SU-DHL-6 (cell line): Measurements from ENCODE around the gene PHAF1.

ENCODE experiments used
- H2AFZ ChIP-seq: fragments of 200-600 bp; sonication (generic); 2 replicates; pipeline ENCODE4 v1.6.1; 2014; ENCODE audit warnings: low read depth, mild to moderate bottlenecking, moderate library complexity, mixed read lengths, antibody characterized with exemption, low read length; ENCODE audit not compliant: severe bottlenecking
- H3F3A ChIP-seq: fragments of 200-600 bp; shearing (Covaris generic); 2 replicates; pipeline ENCODE4 v1.6.0; 2016; ENCODE audit warnings: antibody characterized with exemption, mild to moderate bottlenecking; ENCODE audit not compliant: insufficient read depth
- H3K27ac ChIP-seq: fragments of 200-600 bp; sonication (generic); 2 replicates; pipeline ENCODE4 v1.5.1; 2016; ENCODE audit warnings: low read depth, mild to moderate bottlenecking, low read length, moderate library complexity, mixed read lengths
- H3K27me3 ChIP-seq: fragments of 200-600 bp; sonication (generic), shearing (Covaris generic); 2 replicates; pipeline ENCODE4 v1.6.0; 2014; ENCODE audit warnings: mild to moderate bottlenecking, low read length
- H3K36me3 ChIP-seq: fragments of 200-600 bp; sonication (generic); 2 replicates; pipeline ENCODE4 v1.6.1; 2014; ENCODE audit warnings: mild to moderate bottlenecking, low read length, mixed read lengths
- H3K4me2 ChIP-seq: fragments of 300-600, 200-600 bp; shearing (Covaris generic), sonication (generic); 2 replicates; pipeline ENCODE4 v1.6.0; 2014; ENCODE audit warnings: low read length, low read depth, mild to moderate bottlenecking; ENCODE audit not compliant: poor library complexity, severe bottlenecking
- H3K4me3 ChIP-seq: fragments of 200-600 bp; sonication (generic); 2 replicates; pipeline ENCODE4 v1.5.1; 2014; ENCODE audit warnings: antibody characterized with exemption, low read length, mild to moderate bottlenecking, mixed read lengths; ENCODE audit not compliant: insufficient read depth, poor library complexity, severe bottlenecking
- H3K79me2 ChIP-seq: fragments of 200-600 bp; sonication (generic); 2 replicates; pipeline ENCODE4 v1.6.1; 2014; ENCODE audit warnings: mild to moderate bottlenecking, low read length, moderate library complexity; ENCODE audit not compliant: insufficient read depth
- H3K9ac ChIP-seq: fragments of 200-600 bp; sonication (generic); 2 replicates; pipeline ENCODE4 v1.7.0; 2014; ENCODE audit warnings: mild to moderate bottlenecking, low read length
- H3K9me2 ChIP-seq: fragments of 200-600 bp; sonication (generic); replicated peaks from 2 replicates; pipeline ENCODE4 v1.6.1; 2014; ENCODE audit warnings: low read length; ENCODE audit not compliant: insufficient read depth
- H3K9me3 ChIP-seq: fragments of 200-600 bp; sonication (generic); 2 replicates; pipeline ENCODE4 v1.6.1; 2014; ENCODE audit warnings: low read length, mixed read lengths; ENCODE audit not compliant: insufficient read depth
- H4K20me1 ChIP-seq: fragments of 200-600 bp; sonication (generic); 2 replicates; pipeline ENCODE4 v1.6.1; 2014; ENCODE audit warnings: low read depth, mild to moderate bottlenecking, antibody characterized with exemption, low read length, moderate library complexity, mixed read lengths
- CTCF ChIP-seq: fragments of 200-600 bp; sonication (generic); IDR thresholded peaks from one replicate; pipeline ENCODE4 v1.5.1; 2017; ENCODE audit warnings: antibody characterized with exemption, mild to moderate bottlenecking, low read length, moderate library complexity; ENCODE audit not compliant: insufficient read depth, poor library complexity, severe bottlenecking
- EZH2phosphoT487 ChIP-seq: fragments of 200-600 bp; sonication (generic), shearing (Covaris generic); conservative IDR thresholded peaks from 2 replicates; pipeline ENCODE4 v1.6.1; 2018; ENCODE audit warnings: mild to moderate bottlenecking, antibody characterized with exemption, low read length, moderate library complexity, mixed read lengths

Gene PHAF1

DNA sequence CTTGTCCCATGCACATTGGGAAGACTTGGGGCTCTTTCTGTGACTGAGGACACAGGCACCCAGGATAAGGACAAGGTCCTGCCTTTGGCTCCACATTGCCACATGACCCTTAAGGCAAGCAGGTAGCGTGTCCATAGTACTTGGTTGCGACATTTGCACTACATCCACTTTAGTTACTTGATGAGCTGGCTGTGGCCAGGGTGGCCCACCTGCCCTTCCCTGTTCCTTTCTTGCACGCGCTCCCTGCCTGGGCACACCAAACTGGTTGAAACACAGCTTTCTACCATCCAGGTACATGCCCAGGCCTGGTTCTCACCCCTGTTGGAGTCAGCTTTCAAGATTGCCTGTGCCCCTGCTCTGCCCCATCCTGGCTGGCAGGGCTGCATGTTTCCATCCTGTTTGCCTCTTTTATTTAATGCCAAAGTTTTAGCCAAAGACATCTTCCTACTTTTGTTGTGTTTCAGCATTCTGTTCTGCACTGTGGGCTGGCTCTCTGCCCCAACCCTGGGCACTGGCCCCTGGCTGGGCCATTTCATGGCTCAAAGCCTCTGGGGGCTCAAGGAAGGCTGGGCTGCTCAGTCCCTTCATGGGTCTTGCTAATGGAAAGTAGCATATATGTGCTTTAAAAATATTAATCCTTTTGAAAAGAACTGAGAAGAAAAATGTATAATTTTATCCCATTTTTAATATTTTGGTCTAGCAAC lies 37.8 kb downstream of the PHAF1 start:
- Histone ChIP-seq H2AFZ (no peak overlapping the region), H3K79me2 (no peaks in the 10 kb centered on the region), H3K27ac (no peak overlapping the region), H3K36me3 (no peaks in the 10 kb centered on the region), H3K9me3 (no peaks in the 10 kb centered on the region), H3K9me2 (no peaks in the 10 kb centered on the region), H4K20me1 (no peaks in the 10 kb centered on the region), H3K9ac (no peak overlapping the region), H3F3A (no peaks in the 10 kb centered on the region), H3K4me3 (no peak overlapping the region), H3K4me2 (no peak overlapping the region), H3K27me3 (no peaks in the 10 kb centered on the region)
- TF ChIP-seq CTCF (no peak), EZH2phosphoT487 (no peak)

DNA sequence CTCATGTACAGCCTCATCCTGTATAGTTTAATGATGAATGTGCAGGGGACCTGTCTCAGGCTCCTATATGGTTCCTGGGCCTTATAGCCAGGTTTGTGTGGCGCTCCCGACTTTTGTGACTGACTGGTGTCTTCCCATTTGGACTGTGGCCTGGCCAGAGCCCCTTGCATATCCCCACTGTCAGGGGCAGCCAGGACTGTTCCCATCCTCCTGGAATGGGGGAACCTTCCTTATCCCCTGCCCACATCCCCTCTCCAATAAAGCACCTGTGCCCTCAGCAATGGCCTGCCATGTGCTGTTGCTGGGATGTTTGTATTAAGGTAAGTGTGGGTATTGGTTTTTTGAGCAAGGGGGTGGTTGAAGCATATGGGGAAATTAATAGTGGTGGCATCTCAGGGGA lies 38.5 kb downstream of the PHAF1 start:
- no peaks in the 10 kb centered on the region for H4K20me1 ChIP-seq
- H3K9ac ChIP-seq: no peak overlapping the region
- H3K27me3 ChIP-seq: no peaks in the 10 kb centered on the region
- no peaks in the 10 kb centered on the region for H3K79me2 ChIP-seq
- no peak overlapping the region for H3K4me2 ChIP-seq
- H3K4me3 ChIP-seq: no peak overlapping the region
- no peaks in the 10 kb centered on the region for H3K36me3 ChIP-seq
- no peaks in the 10 kb centered on the region for H3F3A ChIP-seq
- H2AFZ ChIP-seq: no peak overlapping the region
- no peaks in the 10 kb centered on the region for H3K9me2 ChIP-seq
- H3K27ac ChIP-seq: no peak overlapping the region
- TF ChIP-seq CTCF: no peak
- no peak for TF ChIP-seq EZH2phosphoT487
- H3K9me3 ChIP-seq: no peaks in the 10 kb centered on the region

DNA sequence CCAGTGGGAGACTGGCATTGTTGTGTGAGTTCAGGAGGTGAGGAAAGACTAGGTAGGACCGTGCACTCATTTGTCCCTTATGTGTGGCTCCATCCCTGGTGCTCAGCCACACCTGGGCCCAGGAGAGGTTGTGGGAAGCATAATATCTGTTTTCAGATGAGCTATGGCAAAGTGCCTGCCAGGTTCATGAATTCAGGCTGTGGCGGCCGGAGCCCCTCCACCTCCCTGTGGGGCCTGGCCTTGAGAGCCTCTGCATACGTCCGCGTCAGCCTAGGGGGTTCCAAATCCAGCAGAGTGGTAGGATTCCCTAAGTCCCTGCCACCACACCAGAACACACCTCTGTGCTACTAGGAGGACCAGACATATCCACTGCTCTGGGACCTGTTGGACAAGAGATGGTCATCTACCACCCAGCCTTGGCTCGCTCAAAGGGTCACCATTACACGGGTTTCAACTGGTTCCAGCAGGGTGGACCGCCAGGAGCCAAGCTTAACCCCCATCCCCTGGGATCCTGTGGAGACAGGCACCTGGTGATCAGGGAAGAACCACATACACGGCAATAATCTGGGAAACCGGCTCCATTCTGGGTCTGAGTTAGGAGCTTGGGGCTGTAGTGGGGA lies 39.0 kb downstream of the PHAF1 start:
- no peak overlapping the region for H3K4me2 ChIP-seq
- H3K9me2 ChIP-seq: no peaks in the 10 kb centered on the region
- no peaks in the 10 kb centered on the region for H3K36me3 ChIP-seq
- no peaks in the 10 kb centered on the region for H3K9me3 ChIP-seq
- no peak overlapping the region for H3K27ac ChIP-seq
- H3K27me3 ChIP-seq: no peaks in the 10 kb centered on the region
- H3K9ac ChIP-seq: no peak overlapping the region
- no peak overlapping the region for H3K4me3 ChIP-seq
- H3K79me2 ChIP-seq: no peaks in the 10 kb centered on the region
- no peaks in the 10 kb centered on the region for H3F3A ChIP-seq
- TF ChIP-seq EZH2phosphoT487: no peak
- no peak for TF ChIP-seq CTCF
- H2AFZ ChIP-seq: no peak overlapping the region
- no peaks in the 10 kb centered on the region for H4K20me1 ChIP-seq
